GM18873 (cell line): ENCODE results near the gene KCTD19.

Experiments
- ATAC-seq: cut with Tn5 transposase; IDR thresholded peaks from one replicate; pipeline ENCODE4 v1.9.1; 2021; ENCODE audit warnings: mild to moderate bottlenecking, moderate library complexity, moderate number of reproducible peaks; ENCODE audit not compliant: unreplicated experiment, low FRiP score

The KCTD19 gene

DNA sequence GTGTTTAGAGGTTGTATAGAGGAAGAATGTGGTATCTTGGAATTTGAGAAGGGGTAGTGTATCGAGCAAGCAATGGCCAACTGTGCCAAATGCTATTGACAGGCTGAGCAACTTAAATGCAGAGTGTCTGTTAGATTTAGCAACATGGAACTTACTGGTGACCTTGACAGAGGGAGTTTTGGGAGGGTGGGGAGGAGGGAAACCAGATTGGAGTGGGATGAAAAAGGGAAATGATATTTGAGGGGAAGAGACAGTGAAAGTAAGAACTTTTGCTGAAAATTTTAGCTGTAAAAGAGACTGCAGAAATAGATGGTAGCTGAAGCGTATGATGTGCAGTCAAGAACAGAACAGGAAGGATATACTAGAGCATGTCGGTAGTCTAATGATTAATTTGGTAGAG is 1.2 kb upstream of the KCTD19 start:
- ATAC-seq, result no peak

DNA sequence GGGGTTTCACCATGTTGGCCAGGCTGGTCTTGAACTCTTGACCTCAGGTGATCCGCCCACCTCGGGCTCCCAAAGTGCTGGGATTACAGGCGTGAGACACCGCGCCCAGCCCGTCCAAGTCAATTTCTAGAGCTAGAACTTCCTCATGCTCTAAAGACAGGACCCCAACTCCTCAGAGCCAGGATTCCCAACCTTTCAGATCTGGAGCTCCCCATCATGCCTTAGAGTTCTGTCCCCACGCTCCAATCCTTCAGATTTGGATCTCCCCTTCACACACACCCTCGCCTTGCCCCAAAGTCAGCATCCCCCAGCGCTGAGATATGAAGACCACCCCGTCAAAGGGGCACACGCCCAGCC is 448 bp downstream of the KCTD19 start:
- no peak for ATAC-seq

GRCh38 chr16:67317853-67318252 is 8.7 kb downstream of the KCTD19 start:
- no peak for ATAC-seq

DNA sequence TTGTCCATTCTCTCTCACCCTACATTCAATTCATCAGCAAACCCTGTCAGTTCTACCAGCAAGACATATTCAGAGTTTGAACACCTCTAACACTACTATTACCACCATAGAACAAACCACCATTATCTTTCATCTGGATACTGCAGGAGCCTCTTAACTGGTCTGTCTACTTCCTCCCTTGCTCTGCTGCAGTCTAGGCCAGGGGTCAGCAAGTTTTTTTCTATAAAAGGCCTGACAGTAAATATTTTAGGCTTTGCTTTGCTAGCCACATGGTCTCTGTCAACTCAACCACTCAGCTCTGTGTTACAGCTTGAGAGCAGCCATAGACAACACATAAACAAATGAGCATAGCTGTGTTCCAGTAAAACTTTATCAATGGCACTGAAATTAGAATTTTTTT is 13.8 kb downstream of the KCTD19 start:
- ATAC-seq, result no peak

DNA sequence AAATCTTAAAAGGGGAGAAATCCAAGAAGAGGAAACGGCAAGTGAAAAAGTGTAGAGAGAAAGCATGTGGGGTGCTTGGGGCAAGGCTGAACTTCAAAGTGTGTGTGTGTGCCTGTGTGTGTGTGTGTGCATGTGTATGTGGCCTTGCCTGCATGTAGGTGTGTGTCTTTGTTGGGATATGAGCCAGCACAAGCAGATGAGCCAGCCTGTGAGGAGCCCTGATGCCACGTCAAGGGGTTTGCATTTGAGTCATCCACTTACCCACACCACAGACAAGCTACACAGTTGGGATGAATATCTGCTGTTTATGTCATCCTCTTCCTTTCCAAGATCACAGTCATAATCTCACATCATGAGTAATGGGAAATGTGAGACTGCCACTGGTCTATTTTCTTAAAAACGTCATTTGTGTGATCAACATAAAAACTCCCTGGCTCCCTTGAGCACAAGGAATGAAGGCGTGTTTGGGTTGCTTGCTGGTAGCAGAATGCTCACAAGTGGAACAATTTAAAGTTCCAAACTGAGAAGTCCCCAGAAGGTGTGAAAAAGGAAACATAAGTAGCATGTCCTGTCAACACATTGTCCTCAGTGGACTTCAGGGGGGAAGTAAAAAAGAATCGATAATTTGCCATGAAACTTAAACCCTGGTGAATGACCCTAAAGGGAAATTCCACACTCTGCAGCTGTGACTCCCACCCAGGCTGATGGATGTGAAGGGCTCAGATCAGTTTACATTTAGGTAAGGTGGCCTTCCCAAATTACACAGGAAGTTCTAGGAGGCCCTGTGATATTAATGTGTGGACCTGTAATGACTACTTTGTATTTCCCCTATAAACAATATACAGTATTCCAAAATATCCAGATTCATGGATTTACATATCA is 14.7 kb downstream of the KCTD19 start:
- peak; percentile 55 for ATAC-seq

- no peak for ATAC-seq
These were observed 16.0 kb downstream of the KCTD19 start for GRCh38 chr16:67310561-67310960.

DNA sequence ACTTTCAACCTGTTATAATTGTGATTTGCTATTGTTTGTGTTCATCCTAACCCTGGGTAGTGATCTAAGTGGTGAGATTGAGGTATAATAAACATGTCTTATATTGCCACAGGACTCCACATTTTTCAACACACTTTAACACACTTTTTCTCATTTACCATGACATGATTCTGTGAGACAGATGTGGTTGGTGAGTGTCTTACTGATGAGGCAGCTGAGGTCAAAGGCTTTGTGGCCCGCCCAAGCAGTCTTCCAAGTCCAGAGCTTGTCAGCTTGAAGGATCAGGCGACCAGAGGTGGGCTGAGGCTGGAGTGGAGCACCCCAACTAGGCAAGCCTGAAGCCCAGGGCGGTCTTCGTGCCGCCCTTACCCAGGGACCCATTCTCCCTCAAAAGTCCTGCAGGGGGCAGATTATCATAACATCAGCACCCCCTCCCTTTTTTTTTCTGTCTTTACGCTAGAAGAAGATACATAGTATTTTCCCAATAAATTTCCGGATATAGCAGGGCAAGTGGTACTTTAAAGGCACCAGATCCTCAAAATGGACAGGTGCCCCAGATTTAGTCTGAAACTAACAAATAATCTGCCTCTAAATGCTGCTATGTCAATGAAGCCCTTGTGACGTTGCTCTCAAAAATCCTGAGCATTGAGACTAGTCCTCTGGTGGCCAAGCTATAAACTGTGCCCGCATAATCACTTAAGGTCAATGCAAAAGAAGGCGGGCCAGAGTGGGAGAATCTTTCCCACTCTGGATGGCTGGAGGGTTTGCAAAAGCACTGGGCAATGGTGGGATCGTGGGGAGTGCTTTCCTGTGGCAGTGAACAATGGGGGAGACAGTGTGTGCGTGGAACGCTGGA is 21.1 kb downstream of the KCTD19 start:
- no peak for ATAC-seq

DNA sequence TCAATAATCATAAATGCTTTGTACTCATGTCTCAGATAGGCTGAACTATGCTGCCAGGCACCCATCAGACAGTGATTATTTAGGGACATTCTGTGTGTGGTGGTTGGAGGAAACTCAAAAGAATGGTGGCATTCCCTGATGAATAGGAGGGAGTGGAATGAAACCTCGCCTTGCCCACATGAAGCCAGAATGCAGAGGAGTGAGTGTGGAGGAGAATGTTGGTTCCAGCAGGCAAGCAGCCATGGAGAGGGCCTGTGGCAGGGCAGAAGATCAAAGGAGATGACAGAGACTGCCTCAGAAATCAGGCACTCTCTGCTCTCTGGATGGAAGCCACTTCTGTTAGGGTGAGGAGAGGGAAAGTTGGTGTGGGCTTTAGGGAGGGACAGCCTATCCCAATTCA is 22.5 kb downstream of the KCTD19 start:
- ATAC-seq, result no peak

GRCh38 chr16:67302970-67303369 is 23.6 kb downstream of the KCTD19 start:
- ATAC-seq, result no peak

DNA sequence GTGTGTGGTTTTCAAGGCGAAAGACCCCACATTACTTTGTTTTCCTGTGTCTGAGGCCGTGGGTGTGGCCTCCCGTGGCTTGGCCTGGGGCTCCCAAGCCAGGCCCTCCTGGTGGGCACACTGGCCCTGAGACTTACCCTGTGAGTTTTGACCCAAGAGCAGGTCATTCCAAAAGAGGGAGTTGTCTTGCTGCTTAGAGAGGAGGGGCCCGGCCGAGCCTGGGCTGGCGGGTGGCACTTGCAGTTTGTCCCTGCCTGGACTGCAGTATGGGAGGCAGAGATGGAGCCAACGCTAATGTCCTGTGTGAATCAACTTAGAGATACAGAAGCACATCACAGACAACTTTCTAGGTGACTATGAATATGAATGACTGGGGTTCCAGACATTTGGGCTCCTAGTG is 24.5 kb downstream of the KCTD19 start:
- ATAC-seq, result no peak

- no peak for ATAC-seq
These were observed 25.3 kb downstream of the KCTD19 start for GRCh38 chr16:67301080-67301782.

GRCh38 chr16:67299269-67299668 is 27.3 kb downstream of the KCTD19 start:
- no peak for ATAC-seq

DNA sequence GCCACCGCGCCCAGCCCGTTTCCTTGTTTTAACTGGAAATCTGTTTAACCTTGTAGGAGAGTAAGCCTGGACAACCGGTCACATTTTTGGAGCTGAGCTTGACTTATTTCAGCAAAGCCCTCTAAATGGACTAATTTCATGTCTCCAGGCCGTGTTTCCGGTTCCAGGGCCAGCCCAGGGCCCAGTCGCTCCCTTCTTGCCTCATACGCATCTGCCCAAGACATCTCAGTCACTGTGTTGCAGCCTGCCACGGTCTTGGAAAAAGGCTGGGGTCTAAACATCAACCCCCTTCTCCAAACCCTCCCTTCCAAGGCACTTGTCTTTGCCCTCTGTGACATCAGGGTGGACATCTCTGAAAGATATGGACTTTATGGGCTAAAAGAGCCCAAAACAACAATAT is 28.3 kb downstream of the KCTD19 start:
- no peak for ATAC-seq

- no peak for ATAC-seq
These were observed 30.1 kb downstream of the KCTD19 start for GRCh38 chr16:67296420-67296819.

DNA sequence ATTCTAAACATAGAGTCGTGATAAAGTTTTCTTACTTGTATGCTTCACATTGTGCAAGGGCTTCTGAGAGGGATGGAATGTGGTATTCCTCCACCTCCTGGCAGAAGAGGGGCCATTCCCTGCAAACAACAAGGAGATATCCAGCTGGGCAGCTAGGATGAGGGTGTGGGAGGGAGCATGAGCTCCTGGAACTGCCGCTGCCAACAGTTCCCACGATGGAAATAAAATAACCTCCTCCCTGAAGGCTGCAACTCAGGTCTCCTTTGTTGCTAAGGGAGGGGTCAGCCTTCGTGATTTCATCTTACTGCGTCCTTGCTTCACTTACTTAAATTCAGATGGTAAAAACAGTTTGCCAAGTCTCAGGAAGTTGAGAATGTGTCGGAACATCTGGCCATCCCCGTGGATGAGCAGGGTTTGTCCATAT is 31.6 kb downstream of the KCTD19 start:
- ATAC-seq, result no peak

DNA sequence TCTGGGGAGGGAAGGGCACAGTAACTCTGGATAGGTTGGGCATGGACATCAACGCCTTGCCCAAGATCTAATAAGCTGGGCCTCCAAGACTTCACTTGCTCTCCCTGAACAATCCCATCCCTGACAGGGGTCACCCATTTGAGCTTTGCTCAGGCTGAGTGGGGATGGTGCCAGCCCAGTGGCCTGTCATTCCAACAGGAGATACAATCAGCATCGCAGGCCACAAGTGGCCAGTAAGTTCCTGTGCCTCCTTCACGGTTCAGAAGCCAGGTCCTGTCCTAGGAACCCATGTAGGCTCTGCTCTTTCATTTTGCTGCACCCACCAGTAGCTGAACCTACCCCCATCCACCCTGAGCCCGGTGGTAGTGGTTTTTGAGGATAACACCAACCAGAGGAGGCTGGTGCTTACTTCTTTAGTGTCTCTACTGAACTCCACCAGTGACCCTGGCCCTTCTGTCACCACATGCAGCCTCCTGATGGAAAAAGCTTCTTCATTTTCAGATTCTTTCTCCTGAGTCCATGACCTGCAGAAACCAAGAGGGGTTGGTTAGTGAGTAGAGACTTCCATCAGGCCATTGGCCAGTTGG is 32.3 kb downstream of the KCTD19 start:
- ATAC-seq, result no peak

- no peak for ATAC-seq
These were observed 35.1 kb downstream of the KCTD19 start for GRCh38 chr16:67291461-67291860.

- no peak for ATAC-seq
These were observed 38.6 kb downstream of the KCTD19 start for GRCh38 chr16:67287960-67288359.

DNA sequence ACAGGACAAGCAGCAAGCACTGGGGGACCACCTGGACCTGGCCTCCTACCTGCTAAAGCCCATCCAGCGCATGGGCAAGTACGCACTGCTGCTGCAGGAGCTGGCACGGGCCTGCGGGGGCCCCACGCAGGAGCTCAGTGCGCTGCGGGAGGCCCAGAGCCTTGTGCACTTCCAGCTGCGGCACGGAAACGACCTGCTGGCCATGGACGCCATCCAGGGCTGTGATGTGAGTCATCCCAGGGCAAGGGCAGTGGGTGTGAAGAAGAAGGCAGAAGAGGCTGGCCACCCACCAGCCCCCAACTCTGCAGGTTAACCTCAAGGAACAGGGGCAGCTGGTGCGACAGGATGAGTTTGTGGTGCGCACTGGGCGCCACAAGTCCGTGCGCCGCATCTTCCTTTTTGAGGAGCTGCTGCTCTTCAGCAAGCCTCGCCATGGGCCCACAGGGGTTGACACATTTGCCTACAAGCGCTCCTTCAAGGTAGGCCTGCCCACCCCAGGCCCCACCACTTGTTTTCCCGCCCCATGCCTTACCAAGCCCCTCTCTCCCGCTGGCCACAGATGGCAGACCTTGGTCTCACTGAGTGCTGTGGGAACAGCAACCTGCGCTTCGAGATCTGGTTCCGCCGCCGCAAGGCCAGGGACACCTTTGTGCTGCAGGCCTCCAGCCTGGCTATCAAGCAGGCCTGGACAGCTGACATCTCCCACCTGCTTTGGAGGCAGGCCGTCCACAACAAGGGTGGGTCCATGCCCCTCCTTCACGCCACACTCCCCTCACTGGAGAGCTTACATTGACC is 39.9 kb downstream of the KCTD19 start:
- no peak for ATAC-seq
